Endothelial cell of umbilical vein (primary cell): ENCODE data around the gene AGBL3. TPM values are rescaled to one million over a fixed set of nuclear protein-coding genes. Genes with fewer than 3 reads are reported as not detected.

Source experiments
- BruUV-seq: library from RNA; stranded (reverse); fragments of 400-500 nt; replicated peaks from 2 replicates; lab custom pipeline; 2021; lab: Mats Ljungman, UMichigan
- CTCF ChIA-PET: fragments of 300-600, 350-600 bp; sonication (Branson Sonifier 250); formaldehyde crosslinking; loops from one replicate; lab custom pipeline; 2021; ENCODE audit warnings: antibody characterized with exemption, inconsistent platforms; lab: Charles Lee
- POLR2A ChIA-PET: fragments of 300-600, 350-600 bp; sonication (Branson Sonifier 250); formaldehyde crosslinking; loops from one replicate; lab custom pipeline; 2021; ENCODE audit warnings: antibody characterized with exemption, inconsistent platforms; lab: Charles Lee
- DNase-seq: peaks from one replicate; pipeline ENCODE4 v3.0.0-alpha.2; 2011; ENCODE audit warnings: low read depth, low spot score
- FAIRE-seq: peaks from 2 replicates; lab custom pipeline; 2011; peaks lifted over from hg19 to GRCh38; lab: Jason Lieb, UNC
- H2AFZ ChIP-seq: 2 replicates; pipeline ENCODE4 v1.6.0; 2012; ENCODE audit warnings: low read depth, low read length, control low read depth, inconsistent platforms
- H3K27ac ChIP-seq: 2 replicates; pipeline ENCODE4 v1.5.1; 2011; ENCODE audit warnings: low read depth, mild to moderate bottlenecking, control low read depth, low read length, moderate library complexity; ENCODE audit not compliant: insufficient read depth
- H3K27me3 ChIP-seq, 2 experiments: 2 replicates each; pipeline versions ENCODE4 v1.6.0 to v1.6.1; 2011; ENCODE audit warnings: low read length in 2 of 2, mixed read lengths in 1 of 2; ENCODE audit not compliant: control insufficient read depth in 2 of 2, insufficient read depth in 2 of 2
- H3K36me3 ChIP-seq, 2 experiments: 2 replicates in 1 of 2; 3 replicates in 1 of 2; pipeline ENCODE4 v1.5.1; 2011; ENCODE audit warnings: low read length in 2 of 2, mild to moderate bottlenecking in 1 of 2, moderate library complexity in 1 of 2; ENCODE audit not compliant: control insufficient read depth in 2 of 2, insufficient read depth in 2 of 2; ENCODE audit errors: extremely low read depth in 1 of 2
- H3K4me1 ChIP-seq: 3 replicates; pipeline ENCODE4 v1.5.1; 2011; ENCODE audit warnings: mild to moderate bottlenecking, low read length; ENCODE audit not compliant: control insufficient read depth, insufficient read depth; ENCODE audit errors: extremely low read depth
- H3K4me2 ChIP-seq: 2 replicates; pipeline ENCODE4 v1.6.1; 2011; ENCODE audit warnings: low read length, control low read depth, mixed read lengths; ENCODE audit not compliant: insufficient read depth
- H3K4me3 ChIP-seq, 3 experiments: fragments of 200-600 bp in 1 of 3; sonication (generic), shearing (Covaris generic) in 1 of 3; replicated peaks in 1 of 3; 2 replicates each; pipeline ENCODE4 v1.5.1; 2011 to 2016; ENCODE audit warnings: control low read depth in 3 of 3, low read length in 3 of 3, mild to moderate bottlenecking in 2 of 3, inconsistent platforms in 1 of 3, low read depth in 1 of 3, moderate library complexity in 1 of 3; ENCODE audit not compliant: insufficient read depth in 1 of 3
- H3K79me2 ChIP-seq: 2 replicates; pipeline ENCODE4 v1.6.0; 2012; ENCODE audit warnings: low read length, inconsistent platforms; ENCODE audit not compliant: control insufficient read depth, insufficient read depth
- H3K9ac ChIP-seq: replicated peaks from 2 replicates; pipeline ENCODE3; 2011; ENCODE audit warnings: low read length, control low read depth; ENCODE audit not compliant: insufficient read depth; ENCODE audit errors: extremely low read depth
- H3K9me1 ChIP-seq: replicated peaks from 3 replicates; pipeline ENCODE4 v1.6.0; 2011; ENCODE audit warnings: mild to moderate bottlenecking, low read length; ENCODE audit not compliant: control insufficient read depth, insufficient read depth; ENCODE audit errors: extremely low read depth
- H3K9me3 ChIP-seq: replicated peaks from 2 replicates; pipeline ENCODE4 v1.5.1; 2012; ENCODE audit warnings: low read length, inconsistent platforms; ENCODE audit not compliant: control insufficient read depth, insufficient read depth
- H4K20me1 ChIP-seq: replicated peaks from 2 replicates; pipeline ENCODE3; 2011; ENCODE audit warnings: mild to moderate bottlenecking, low read length; ENCODE audit not compliant: control insufficient read depth, insufficient read depth; ENCODE audit errors: extremely low read depth
- EZH2 ChIP-seq: IDR thresholded peaks from 2 replicates; pipeline ENCODE4 v1.6.1; 2012; ENCODE audit warnings: borderline replicate concordance, low read depth, mild to moderate bottlenecking, moderate library complexity, low read length, inconsistent platforms; ENCODE audit not compliant: severe bottlenecking
- FOS ChIP-seq: IDR thresholded peaks from 2 replicates; pipeline ENCODE4 v1.6.1; 2011; ENCODE audit warnings: mild to moderate bottlenecking, low read length, moderate library complexity, borderline replicate concordance; ENCODE audit not compliant: insufficient read depth
- GATA2 ChIP-seq: IDR thresholded peaks from 2 replicates; pipeline ENCODE4 v1.7.0; 2011; ENCODE audit warnings: low read depth, mild to moderate bottlenecking, moderate library complexity, mixed read lengths, low read length; ENCODE audit not compliant: insufficient read length, insufficient read depth
- JUN ChIP-seq: IDR thresholded peaks from 2 replicates; pipeline ENCODE4 v1.6.1; 2011; ENCODE audit warnings: borderline replicate concordance, low read depth; ENCODE audit not compliant: insufficient read length, insufficient read depth
- MYC ChIP-seq: IDR thresholded peaks from one replicate; pipeline ENCODE4 v1.6.1; 2011; ENCODE audit warnings: mild to moderate bottlenecking, low read depth, low read length
- POLR2A ChIP-seq: IDR thresholded peaks from 2 replicates; pipeline ENCODE4 v1.6.1; 2012; ENCODE audit warnings: low read depth, mild to moderate bottlenecking, control low read depth, low read length
- POLR2AphosphoS5 ChIP-seq: IDR thresholded peaks from 2 replicates; pipeline ENCODE4 v1.6.1; 2012; ENCODE audit warnings: low read depth, mild to moderate bottlenecking, control low read depth, low read length, moderate library complexity; ENCODE audit not compliant: insufficient read depth
- dilution Hi-C: fragments of 300-500 bp; cut with MboI; formaldehyde crosslinking; loops from one replicate; pipeline ENCODE4 v1.15.0; 2019; ENCODE audit warnings: low sequenced_read_pairs; ENCODE audit not compliant: extremely low pct_ligation_motif_present
- intact Hi-C: fragments of 100-400 bp; cut with micrococcal nuclease; formaldehyde crosslinking; loops from one replicate; pipeline ENCODE4 v1.10.0; 2022
- polyA plus RNA-seq, 4 experiments: library from polyadenylated mRNA; depleted of rRNA in 3 of 4; stranded (reverse) in 3 of 4; unstranded in 1 of 4; fragments of >200 nt; gene quantifications; 2 replicates each; pipeline versions ENCODE4 v1.2.1 to v1.2.3, GENCODE V29; 2011 to 2012; ENCODE audit warnings: missing spikeins in 1 of 4
- total RNA-seq: library from RNA; stranded (reverse); gene quantifications from 2 replicates; pipeline ENCODE4 v1.2.3, GENCODE V29; 2021
- TF ChIP-seq, protein P1 (sequence below): IDR thresholded peaks from 2 replicates; pipeline ENCODE4 v1.6.1; 2011; ENCODE audit not compliant: insufficient read depth, insufficient read length
- TF ChIP-seq, protein P2 (sequence below), 2 donors: IDR thresholded peaks; 1 replicate in 1 of 2; 2 replicates in 1 of 2; pipeline ENCODE4 v1.5.1; 2011; ENCODE audit warnings: low read length in 2 of 2, mild to moderate bottlenecking in 2 of 2, moderate library complexity in 2 of 2, control low read depth in 1 of 2, inconsistent platforms in 1 of 2, low read depth in 1 of 2; ENCODE audit not compliant: insufficient read depth in 1 of 2; ENCODE audit errors: extremely low read depth in 1 of 2

The AGBL3 gene
- total and polyA plus RNA-seq, 2 donors (not counting 3 experiments of a cell fraction or from before 2014, with no cell fraction given): 0.97 to 3.2 TPM

DNA sequence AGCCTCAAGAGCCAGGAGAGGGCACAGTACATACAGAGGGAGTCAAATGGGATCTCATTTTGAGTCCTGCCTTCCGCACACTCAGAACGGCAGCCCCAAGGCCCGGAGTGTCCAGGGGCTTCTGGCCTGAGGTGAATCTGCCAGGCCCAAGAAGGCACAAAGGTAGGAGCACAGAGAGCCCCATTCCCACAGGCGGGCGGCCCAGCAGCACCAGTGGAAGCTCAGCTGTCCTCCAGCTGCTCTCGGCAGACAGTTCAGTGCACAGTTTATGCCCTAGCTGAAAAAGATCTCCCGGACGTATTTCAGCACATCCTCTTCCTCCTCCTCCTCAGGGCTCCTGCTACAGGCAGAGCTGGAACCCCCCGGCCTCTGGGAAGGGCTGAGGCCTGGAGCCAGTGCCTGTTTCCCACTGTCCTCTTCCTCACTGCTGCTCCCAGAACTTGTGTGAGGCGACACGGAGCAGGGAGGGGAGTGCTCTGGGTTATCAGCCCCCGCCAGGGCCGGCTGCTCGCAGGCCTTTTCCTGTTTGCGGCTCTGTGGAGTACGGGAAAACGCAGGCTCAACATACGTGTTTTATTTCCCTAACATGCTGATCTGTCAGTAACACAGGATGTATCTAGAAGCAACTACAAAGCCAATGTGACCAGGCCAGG, 180.2 kb downstream of the AGBL3 start:
- Histone ChIP-seq H3K36me3 (peaks cover 4% of the 10 kb centered on the region in 2 experiments), H3K79me2 (peaks cover 3% of the 10 kb centered on the region), H3K4me1 (peaks cover 28% of the 10 kb centered on the region), H3K27me3 (no peaks in the 10 kb centered on the region), H3K9me3 (no peaks in the 10 kb centered on the region), H3K4me2 (no peak overlapping the region), H4K20me1 (no peaks in the 10 kb centered on the region), H2AFZ (no peak overlapping the region), H3K9me1 (no peaks in the 10 kb centered on the region), H3K9ac (no peak overlapping the region), H3K4me3 (no peak overlapping the region), H3K27ac (peak overlapping the region; percentile 19)
- ChIA-PET CTCF (interaction anchor here (1.6 kb wide), 1 partner anchor 19 kb away, joined by 4 read pairs; the partner anchor contains the start of gene TMEM140), POLR2A (no interaction called here)
- intact Hi-C loops: loop anchor here (10.0 kb wide), 1 partner anchor 472 kb away; no protein-coding TSS in a partner anchor
- TF ChIP-seq, protein P1, sequence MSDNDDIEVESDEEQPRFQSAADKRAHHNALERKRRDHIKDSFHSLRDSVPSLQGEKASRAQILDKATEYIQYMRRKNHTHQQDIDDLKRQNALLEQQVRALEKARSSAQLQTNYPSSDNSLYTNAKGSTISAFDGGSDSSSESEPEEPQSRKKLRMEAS: no peak
- TF ChIP-seq POLR2A (no peak), FOS (no peak), POLR2AphosphoS5 (no peak), JUN (no peak), MYC (no peak), EZH2 (no peak), GATA2 (no peak)
- TF ChIP-seq, protein P2, sequence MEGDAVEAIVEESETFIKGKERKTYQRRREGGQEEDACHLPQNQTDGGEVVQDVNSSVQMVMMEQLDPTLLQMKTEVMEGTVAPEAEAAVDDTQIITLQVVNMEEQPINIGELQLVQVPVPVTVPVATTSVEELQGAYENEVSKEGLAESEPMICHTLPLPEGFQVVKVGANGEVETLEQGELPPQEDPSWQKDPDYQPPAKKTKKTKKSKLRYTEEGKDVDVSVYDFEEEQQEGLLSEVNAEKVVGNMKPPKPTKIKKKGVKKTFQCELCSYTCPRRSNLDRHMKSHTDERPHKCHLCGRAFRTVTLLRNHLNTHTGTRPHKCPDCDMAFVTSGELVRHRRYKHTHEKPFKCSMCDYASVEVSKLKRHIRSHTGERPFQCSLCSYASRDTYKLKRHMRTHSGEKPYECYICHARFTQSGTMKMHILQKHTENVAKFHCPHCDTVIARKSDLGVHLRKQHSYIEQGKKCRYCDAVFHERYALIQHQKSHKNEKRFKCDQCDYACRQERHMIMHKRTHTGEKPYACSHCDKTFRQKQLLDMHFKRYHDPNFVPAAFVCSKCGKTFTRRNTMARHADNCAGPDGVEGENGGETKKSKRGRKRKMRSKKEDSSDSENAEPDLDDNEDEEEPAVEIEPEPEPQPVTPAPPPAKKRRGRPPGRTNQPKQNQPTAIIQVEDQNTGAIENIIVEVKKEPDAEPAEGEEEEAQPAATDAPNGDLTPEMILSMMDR (IDR thresholded peaks at IDR 0.05; ENCODE audit: extremely low read depth in 1 of 2, insufficient read depth in 1 of 2, low read depth in 1 of 2, low read length in 2 of 2): no peak
- DNase-seq (peak; percentile 94), FAIRE-seq (peak; percentile 43)
- dilution Hi-C loops: no loop called here
- no TSS peak for BruUV-seq
